ENCODE measurements around the gene ARRB1.
A peak's percentile ranks its signal among the peaks of the same experiment; 100 is the strongest.
"Not testable (repeated sequence)": the region's sequence is repeated elsewhere in the genome, so short reads cannot be mapped to it uniquely, and the experiment has no call there.

ARRB1 gene

GRCh38 chr11:75351541-75351790 lies at the start of gene ARRB1:
Gene ARRB1 (minus strand): TSS chr11:75351661. CDS start chr11:75351607, 54 bp downstream.
- no peak for DNase-seq (ENCODE audit: low read depth in 3 of 3)

- DNase-seq (ENCODE audit: low read depth in 3 of 3): no peak
Observed at GRCh38 chr11:75400146-75400865, 48.8 kb upstream of the ARRB1 start.

GRCh38 chr11:75399344-75400145 lies 48.1 kb upstream of the ARRB1 start, which contains the start of gene RPS3:
Gene RPS3 (plus strand): TSS chr11:75399518. CDS start chr11:75399548, 30 bp downstream.
- peak; percentile 81 to 84 (median 82) for DNase-seq (ENCODE audit: low read depth in 3 of 3)

- DNase-seq (ENCODE audit: low read depth in 3 of 3): no peak
Observed at GRCh38 chr11:75398906-75399305, 47.4 kb upstream of the ARRB1 start.

- DNase-seq (ENCODE audit: low read depth in 3 of 3): no peak
Observed at GRCh38 chr11:75394085-75394840, 42.8 kb upstream of the ARRB1 start.

GRCh38 chr11:75389925-75390324 lies 38.5 kb upstream of the ARRB1 start:
- DNase-seq (ENCODE audit: low read depth in 3 of 3): no peak

- no peak for DNase-seq (ENCODE audit: low read depth in 3 of 3)
Observed at GRCh38 chr11:75389276-75389605, 37.8 kb upstream of the ARRB1 start.

GRCh38 chr11:75388386-75389275 lies 37.2 kb upstream of the ARRB1 start:
- peak; percentile 54 to 58 (median 55) for DNase-seq (ENCODE audit: low read depth in 3 of 3)

GRCh38 chr11:75387736-75388294 lies 36.4 kb upstream of the ARRB1 start:
- no peak for DNase-seq (ENCODE audit: low read depth in 3 of 3)

GRCh38 chr11:75386942-75387630 lies 35.6 kb upstream of the ARRB1 start:
- DNase-seq (ENCODE audit: low read depth in 3 of 3): no peak

- DNase-seq (ENCODE audit: low read depth in 3 of 3): peak; percentile 35 to 70 (median 55)
Observed at GRCh38 chr11:75384438-75385080, 33.1 kb upstream of the ARRB1 start.

GRCh38 chr11:75383246-75383645 lies 31.8 kb upstream of the ARRB1 start:
- no peak for DNase-seq (ENCODE audit: low read depth in 3 of 3)

GRCh38 chr11:75380716-75381420 lies 29.4 kb upstream of the ARRB1 start:
- DNase-seq (ENCODE audit: low read depth in 3 of 3): no peak

- no peak for DNase-seq (ENCODE audit: low read depth in 3 of 3)
Observed at GRCh38 chr11:75380245-75380644, 28.8 kb upstream of the ARRB1 start.

GRCh38 chr11:75378776-75379175 lies 27.3 kb upstream of the ARRB1 start:
- not testable (repeated sequence) for DNase-seq (ENCODE audit: low read depth in 3 of 3)

- no peak for DNase-seq (ENCODE audit: low read depth in 3 of 3)
Observed at GRCh38 chr11:75376175-75376574, 24.7 kb upstream of the ARRB1 start.

- no peak for DNase-seq (ENCODE audit: low read depth in 3 of 3)
Observed at GRCh38 chr11:75375626-75376025, 24.2 kb upstream of the ARRB1 start.

GRCh38 chr11:75374646-75375045 lies 23.2 kb upstream of the ARRB1 start:
- DNase-seq (ENCODE audit: low read depth in 3 of 3): no peak

- no peak for DNase-seq (ENCODE audit: low read depth in 3 of 3)
Observed at GRCh38 chr11:75373201-75373600, 21.7 kb upstream of the ARRB1 start.

Data from stimulated activated CD4-positive, alpha-beta T cell treated with anti-CD3 and anti-CD28 coated beads, TNF-alpha, amount 100 ng/mL, for 48 hours (primary cell).